DOHH2 (cell line): ENCODE data around the gene DHX58.

Source experiments
- H3F3A ChIP-seq: fragments of 200-600 bp; sonication (generic), shearing (Covaris generic); 2 replicates; pipeline ENCODE4 v1.6.0; 2016; ENCODE audit warnings: antibody characterized with exemption, mild to moderate bottlenecking; ENCODE audit not compliant: control insufficient read depth, insufficient read depth
- H3K27ac ChIP-seq: fragments of 200-600 bp; sonication (generic); 2 replicates; pipeline ENCODE4 v1.5.1; 2014; ENCODE audit warnings: low read depth, mild to moderate bottlenecking, low read length, moderate library complexity
- H3K27me3 ChIP-seq: fragments of 200-600 bp; sonication (generic); 2 replicates; pipeline ENCODE4 v1.6.1; 2014; ENCODE audit warnings: mild to moderate bottlenecking, low read length, mixed read lengths; ENCODE audit not compliant: control insufficient read depth
- H3K36me3 ChIP-seq: fragments of 200-600 bp; sonication (generic); 2 replicates; pipeline ENCODE4 v1.6.1; 2014; ENCODE audit warnings: mild to moderate bottlenecking, low read length, moderate library complexity, mixed read lengths; ENCODE audit not compliant: control insufficient read depth
- H3K4me1 ChIP-seq: fragments of 200-600 bp; sonication (generic); 2 replicates; pipeline ENCODE4 v1.6.1; 2014; ENCODE audit warnings: mild to moderate bottlenecking, low read length, mixed read lengths; ENCODE audit not compliant: control insufficient read depth
- H3K4me2 ChIP-seq: fragments of 200-600 bp; sonication (generic); 2 replicates; pipeline ENCODE4 v1.6.0; 2014; ENCODE audit warnings: mild to moderate bottlenecking, low read length, moderate library complexity
- H3K4me3 ChIP-seq: fragments of 200-600 bp; sonication (generic); 2 replicates; pipeline ENCODE4 v1.5.1; 2014; ENCODE audit warnings: mild to moderate bottlenecking, low read length, mixed read lengths
- H3K79me2 ChIP-seq: fragments of 200-600 bp; sonication (generic); 2 replicates; pipeline ENCODE4 v1.6.1; 2014; ENCODE audit warnings: mild to moderate bottlenecking, low read length, mixed read lengths; ENCODE audit not compliant: control insufficient read depth
- H3K9me2 ChIP-seq: fragments of 200-600 bp; sonication (generic); replicated peaks from 2 replicates; pipeline ENCODE4 v1.6.1; 2014; ENCODE audit warnings: mild to moderate bottlenecking, low read length, mixed read lengths; ENCODE audit not compliant: control insufficient read depth
- H3K9me3 ChIP-seq: fragments of 200-600 bp; sonication (generic); 2 replicates; pipeline ENCODE4 v1.6.1; 2014; ENCODE audit warnings: antibody characterized with exemption, low read length, mixed read lengths; ENCODE audit not compliant: control insufficient read depth, insufficient read depth
- H4K20me1 ChIP-seq: fragments of 200-600 bp; sonication (generic); 2 replicates; pipeline ENCODE4 v1.6.0; 2014; ENCODE audit warnings: low read depth, mild to moderate bottlenecking, antibody characterized with exemption, low read length, moderate library complexity; ENCODE audit not compliant: control insufficient read depth, insufficient read depth
- EZH2phosphoT487 ChIP-seq: fragments of 200-600 bp; sonication (generic); IDR thresholded peaks from 2 replicates; pipeline ENCODE4 v1.6.1; 2017; ENCODE audit warnings: borderline replicate concordance, mild to moderate bottlenecking, antibody characterized with exemption, low read length, moderate library complexity, mixed read lengths
- TF ChIP-seq, protein P1 (sequence below): fragments of 200-600 bp; sonication (generic); IDR thresholded peaks from one replicate; pipeline ENCODE4 v1.5.1; 2014; ENCODE audit warnings: antibody characterized with exemption, mild to moderate bottlenecking, low read depth, low read length; ENCODE audit not compliant: poor library complexity, severe bottlenecking

Gene DHX58

DNA sequence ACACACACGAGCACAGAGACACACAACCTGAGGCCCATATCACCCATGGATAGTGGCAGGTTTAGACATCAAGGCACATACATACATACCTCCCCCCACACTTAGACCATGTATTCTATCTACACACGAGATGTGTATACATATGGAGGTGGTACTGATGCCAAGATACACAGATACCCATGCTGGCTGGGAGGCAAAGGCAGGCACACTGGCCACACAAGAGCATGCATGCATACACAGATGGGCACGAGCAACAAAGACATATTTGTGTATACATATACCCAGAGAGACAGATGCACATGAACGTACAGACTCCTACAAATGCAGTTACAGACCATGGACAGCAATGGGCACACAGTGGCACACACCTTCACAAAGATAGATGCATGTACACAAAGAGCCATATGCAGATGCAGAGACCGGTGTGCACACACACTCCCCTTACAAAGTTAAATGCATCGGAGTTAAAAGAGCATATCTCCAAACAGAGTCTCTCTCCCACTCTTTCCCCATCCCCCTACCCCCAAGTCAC is 60.1 kb downstream of the DHX58 start:
- H3F3A ChIP-seq: no peaks in the 10 kb centered on the region
- H3K79me2 ChIP-seq: no peaks in the 10 kb centered on the region
- H3K36me3 ChIP-seq: no peaks in the 10 kb centered on the region
- H4K20me1 ChIP-seq: no peaks in the 10 kb centered on the region
- H3K4me3 ChIP-seq: no peak overlapping the region
- TF ChIP-seq, protein P1, sequence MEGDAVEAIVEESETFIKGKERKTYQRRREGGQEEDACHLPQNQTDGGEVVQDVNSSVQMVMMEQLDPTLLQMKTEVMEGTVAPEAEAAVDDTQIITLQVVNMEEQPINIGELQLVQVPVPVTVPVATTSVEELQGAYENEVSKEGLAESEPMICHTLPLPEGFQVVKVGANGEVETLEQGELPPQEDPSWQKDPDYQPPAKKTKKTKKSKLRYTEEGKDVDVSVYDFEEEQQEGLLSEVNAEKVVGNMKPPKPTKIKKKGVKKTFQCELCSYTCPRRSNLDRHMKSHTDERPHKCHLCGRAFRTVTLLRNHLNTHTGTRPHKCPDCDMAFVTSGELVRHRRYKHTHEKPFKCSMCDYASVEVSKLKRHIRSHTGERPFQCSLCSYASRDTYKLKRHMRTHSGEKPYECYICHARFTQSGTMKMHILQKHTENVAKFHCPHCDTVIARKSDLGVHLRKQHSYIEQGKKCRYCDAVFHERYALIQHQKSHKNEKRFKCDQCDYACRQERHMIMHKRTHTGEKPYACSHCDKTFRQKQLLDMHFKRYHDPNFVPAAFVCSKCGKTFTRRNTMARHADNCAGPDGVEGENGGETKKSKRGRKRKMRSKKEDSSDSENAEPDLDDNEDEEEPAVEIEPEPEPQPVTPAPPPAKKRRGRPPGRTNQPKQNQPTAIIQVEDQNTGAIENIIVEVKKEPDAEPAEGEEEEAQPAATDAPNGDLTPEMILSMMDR: no peak
- TF ChIP-seq EZH2phosphoT487: no peak
- H3K4me1 ChIP-seq: no peaks in the 10 kb centered on the region
- peaks cover 9% of the 10 kb centered on the region for H3K9me3 ChIP-seq
- no peak overlapping the region for H3K4me2 ChIP-seq
- no peak overlapping the region for H3K27ac ChIP-seq
- peaks cover 65% of the 10 kb centered on the region for H3K27me3 ChIP-seq
- no peaks in the 10 kb centered on the region for H3K9me2 ChIP-seq

DNA sequence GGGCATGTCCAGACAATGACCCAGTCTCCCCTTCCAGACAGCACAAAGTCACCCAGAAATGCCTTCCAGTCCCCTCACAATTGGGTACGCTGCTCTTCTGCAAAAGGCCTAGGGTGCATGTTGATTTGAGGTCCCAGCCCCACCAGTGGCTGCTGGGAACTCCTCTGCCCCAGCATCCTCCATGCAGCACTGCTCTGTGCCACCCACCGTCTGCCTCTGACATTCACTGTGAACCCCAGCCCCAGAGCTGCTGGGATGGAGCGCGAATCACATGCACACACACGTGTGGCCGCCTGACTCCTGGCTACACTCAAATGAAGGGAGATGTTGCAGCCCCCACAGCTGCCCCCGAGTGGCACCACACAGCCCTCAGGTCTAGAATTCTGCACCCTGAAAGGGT is 60.9 kb downstream of the DHX58 start:
- Histone ChIP-seq H3K4me1 (no peaks in the 10 kb centered on the region), H3K4me2 (no peak overlapping the region), H4K20me1 (no peaks in the 10 kb centered on the region), H3K27me3 (peaks cover 65% of the 10 kb centered on the region), H3K4me3 (no peak overlapping the region), H3K79me2 (no peaks in the 10 kb centered on the region), H3K27ac (no peak overlapping the region), H3K9me2 (no peaks in the 10 kb centered on the region), H3K9me3 (peaks cover 7% of the 10 kb centered on the region), H3F3A (no peaks in the 10 kb centered on the region), H3K36me3 (no peaks in the 10 kb centered on the region)
- no peak for TF ChIP-seq EZH2phosphoT487
- TF ChIP-seq, protein P1: no peak
